H1 (cell line): Measurements from ENCODE around the gene EFHC1. TPM values are rescaled to one million over a fixed set of nuclear protein-coding genes. Genes with fewer than 3 reads are reported as not detected.

Experiments used
- CTCF ChIA-PET: fragments of 300-600 bp; sonication (Branson Sonifier 250); formaldehyde crosslinking; loops from one replicate; lab custom pipeline; 2021; ENCODE audit not compliant: partially characterized antibody; lab: Charles Lee
- POLR2A ChIA-PET: fragments of 300-600 bp; sonication (Branson Sonifier 250); formaldehyde crosslinking; loops from one replicate; lab custom pipeline; 2021; ENCODE audit warnings: inconsistent platforms; ENCODE audit not compliant: partially characterized antibody; lab: Charles Lee
- DNase-seq, 2 experiments: peaks; one replicate each; pipeline versions ENCODE4 v3.0.0 to v3.0.0-alpha.2; 2010 to 2022; ENCODE audit warnings: low spot score in 2 of 2, low read depth in 1 of 2, mixed read lengths in 1 of 2
- FAIRE-seq: peaks from 2 replicates; lab custom pipeline; 2011; peaks lifted over from hg19 to GRCh38; lab: Jason Lieb, UNC
- H2AFZ ChIP-seq: 2 replicates; pipeline ENCODE4 v1.8.1; 2012; ENCODE audit warnings: low read length, inconsistent platforms
- H2AK5ac ChIP-seq: 2 replicates; pipeline ENCODE4 v1.6.1; 2013; ENCODE audit warnings: low read depth, low read length
- H2BK120ac ChIP-seq: replicated peaks from 2 replicates; pipeline ENCODE3; 2013; ENCODE audit warnings: low read depth, low read length, inconsistent platforms
- H2BK12ac ChIP-seq: 2 replicates; pipeline ENCODE4 v1.6.1; 2013; ENCODE audit warnings: low read depth, low read length
- H2BK15ac ChIP-seq: 2 replicates; pipeline ENCODE4 v1.6.1; 2013; ENCODE audit warnings: low read length
- H2BK20ac ChIP-seq: 2 replicates; pipeline ENCODE4 v1.6.1; 2013; ENCODE audit warnings: low read length
- H2BK5ac ChIP-seq: 2 replicates; pipeline ENCODE4 v1.6.1; 2013; ENCODE audit warnings: low read depth, low read length
- H3K14ac ChIP-seq: 2 replicates; pipeline ENCODE4 v1.6.1; 2013; ENCODE audit warnings: inconsistent platforms; ENCODE audit not compliant: insufficient read length
- H3K18ac ChIP-seq: 2 replicates; pipeline ENCODE4 v1.6.1; 2013; ENCODE audit warnings: low read length; ENCODE audit errors: extremely low read depth
- H3K23ac ChIP-seq: 2 replicates; pipeline ENCODE4 v1.6.1; 2013; ENCODE audit warnings: inconsistent platforms; ENCODE audit not compliant: insufficient read length
- H3K23me2 ChIP-seq: 2 replicates; pipeline ENCODE4 v1.6.1; 2013; ENCODE audit warnings: low read depth, low read length
- H3K27ac ChIP-seq: 2 replicates; pipeline ENCODE4 v1.6.1; 2011; ENCODE audit warnings: low read depth, low read length, inconsistent platforms
- H3K27me3 ChIP-seq, 4 experiments: replicated peaks in 1 of 4; 1 replicate in 1 of 4; 2 replicates in 3 of 4; pipeline versions ENCODE4 v1.6.1 to v1.8.1; 2011 to 2013; ENCODE audit warnings: low read length in 3 of 4, mild to moderate bottlenecking in 3 of 4, inconsistent platforms in 2 of 4, mixed read lengths in 2 of 4, moderate library complexity in 1 of 4; ENCODE audit not compliant: control insufficient read depth in 3 of 4, insufficient read depth in 3 of 4; ENCODE audit errors: extremely low read depth in 1 of 4
- H3K36me3 ChIP-seq, 4 experiments: 2 replicates each; pipeline versions ENCODE4 v1.6.1 to v1.8.1; 2011 to 2013; ENCODE audit warnings: mild to moderate bottlenecking in 4 of 4, low read length in 3 of 4, moderate library complexity in 2 of 4, control low read depth in 1 of 4, inconsistent platforms in 1 of 4; ENCODE audit not compliant: insufficient read depth in 4 of 4, control insufficient read depth in 2 of 4
- H3K4ac ChIP-seq: replicated peaks from 2 replicates; pipeline ENCODE3; 2013; ENCODE audit warnings: low read length, low read depth, mixed read lengths, inconsistent platforms; ENCODE audit not compliant: insufficient read length
- H3K4me1 ChIP-seq, 4 experiments: replicated peaks in 1 of 4; 1 replicate in 1 of 4; 2 replicates in 3 of 4; pipeline versions ENCODE4 v1.6.1 to v1.8.1; 2011 to 2013; ENCODE audit warnings: low read length in 3 of 4, inconsistent platforms in 2 of 4, mixed read lengths in 1 of 4; ENCODE audit not compliant: insufficient read depth in 4 of 4, control insufficient read depth in 3 of 4
- H3K4me2 ChIP-seq, 2 experiments: 2 replicates each; pipeline versions ENCODE4 v1.6.1 to v1.8.1; 2011 to 2013; ENCODE audit warnings: low read depth in 2 of 2, low read length in 2 of 2, control low read depth in 1 of 2, inconsistent platforms in 1 of 2, mild to moderate bottlenecking in 1 of 2; ENCODE audit not compliant: insufficient read depth in 1 of 2
- H3K4me3 ChIP-seq, 4 experiments: fragments of 200-600, 300-600 bp in 1 of 4; sonication (generic), shearing (Covaris generic), sonication (Bioruptor Twin) in 1 of 4; 2 replicates each; pipeline versions ENCODE4 v1.5.1 to v1.8.1; 2011 to 2016; ENCODE audit warnings: low read length in 4 of 4, low read depth in 3 of 4, control low read depth in 2 of 4, inconsistent platforms in 2 of 4, mild to moderate bottlenecking in 2 of 4, mixed read lengths in 1 of 4, moderate library complexity in 1 of 4; ENCODE audit not compliant: insufficient read depth in 2 of 4; ENCODE audit errors: extremely low read depth in 1 of 4
- H3K56ac ChIP-seq: replicated peaks from 2 replicates; pipeline ENCODE3; 2013; ENCODE audit warnings: low read depth, mild to moderate bottlenecking, mixed read lengths, low read length, inconsistent platforms; ENCODE audit not compliant: insufficient read length
- H3K79me1 ChIP-seq: 2 replicates; pipeline ENCODE4 v1.6.1; 2013; ENCODE audit warnings: low read depth, low read length, control low read depth
- H3K79me2 ChIP-seq, 2 experiments: 2 replicates each; pipeline versions ENCODE4 v1.6.1 to v1.8.1; 2012 to 2013; ENCODE audit warnings: low read length in 2 of 2, mild to moderate bottlenecking in 2 of 2, inconsistent platforms in 1 of 2; ENCODE audit not compliant: insufficient read depth in 2 of 2, control insufficient read depth in 1 of 2
- H3K9ac ChIP-seq, 4 experiments: replicated peaks in 1 of 4; 1 replicate in 1 of 4; 2 replicates in 3 of 4; pipeline versions ENCODE4 v1.6.1 to v1.8.1; 2011 to 2013; ENCODE audit warnings: low read depth in 3 of 4, low read length in 3 of 4, control low read depth in 2 of 4, mild to moderate bottlenecking in 2 of 4, moderate library complexity in 2 of 4, inconsistent platforms in 1 of 4; ENCODE audit errors: extremely low read depth in 1 of 4
- H3K9me3 ChIP-seq, 2 experiments: 2 replicates each; pipeline versions ENCODE4 v1.6.1 to v1.8.1; 2012 to 2013; ENCODE audit warnings: mild to moderate bottlenecking in 2 of 2, moderate library complexity in 2 of 2, control low read depth in 1 of 2, inconsistent platforms in 1 of 2, low read depth in 1 of 2, low read length in 1 of 2, mixed read lengths in 1 of 2; ENCODE audit not compliant: insufficient read depth in 2 of 2
- H4K20me1 ChIP-seq, 2 experiments: replicated peaks in 1 of 2; 2 replicates each; pipeline versions ENCODE3 to v1.8.1; 2011 to 2013; ENCODE audit warnings: inconsistent platforms in 2 of 2, low read length in 2 of 2, mild to moderate bottlenecking in 1 of 2; ENCODE audit not compliant: insufficient read depth in 2 of 2, control insufficient read depth in 1 of 2
- H4K5ac ChIP-seq: 2 replicates; pipeline ENCODE4 v1.6.1; 2013; ENCODE audit warnings: low read length, low read depth, mixed read lengths, inconsistent platforms; ENCODE audit not compliant: insufficient read length
- H4K8ac ChIP-seq: 2 replicates; pipeline ENCODE4 v1.8.0; 2013; ENCODE audit warnings: mild to moderate bottlenecking, moderate library complexity, low read length, inconsistent platforms; ENCODE audit not compliant: insufficient read depth; ENCODE audit errors: extremely low read depth
- H4K91ac ChIP-seq: replicated peaks from 2 replicates; pipeline ENCODE3; 2013; ENCODE audit warnings: low read length, mixed read lengths, inconsistent platforms; ENCODE audit not compliant: insufficient read length
- ASH2L ChIP-seq: fragments of 200-600, 300-600 bp; sonication (generic); IDR thresholded peaks from one replicate; pipeline ENCODE4 v1.7.1; 2017; ENCODE audit warnings: low read length
- CEBPB ChIP-seq: IDR thresholded peaks from 2 replicates; pipeline ENCODE4 v1.6.1; 2012; ENCODE audit warnings: low read depth, low read length
- CHD2 ChIP-seq: IDR thresholded peaks from 2 replicates; pipeline ENCODE4 v1.6.1; 2012; ENCODE audit warnings: low read length, improper control_type of control experiment
- GABPA ChIP-seq: IDR thresholded peaks from 2 replicates; pipeline ENCODE4 v1.6.1; 2011; ENCODE audit warnings: mild to moderate bottlenecking, low read length, moderate library complexity, borderline replicate concordance; ENCODE audit not compliant: insufficient read depth
- JUN ChIP-seq: IDR thresholded peaks from 2 replicates; pipeline ENCODE4 v1.6.1; 2011; ENCODE audit warnings: low read depth, mild to moderate bottlenecking, improper control_type of control experiment, low read length
- KDM4A ChIP-seq: IDR thresholded peaks from one replicate; pipeline ENCODE4 v1.7.1; 2012; ENCODE audit warnings: low read depth, mild to moderate bottlenecking, moderate library complexity, low read length, inconsistent platforms; ENCODE audit not compliant: severe bottlenecking
- MAFK ChIP-seq: IDR thresholded peaks from 2 replicates; pipeline ENCODE4 v1.6.1; 2012; ENCODE audit warnings: low read depth, mild to moderate bottlenecking, improper control_type of control experiment, low read length
- POLR2A ChIP-seq, 2 experiments: IDR thresholded peaks; 1 replicate in 1 of 2; 2 replicates in 1 of 2; pipeline ENCODE4 v1.6.1; 2011; ENCODE audit warnings: low read depth in 2 of 2, low read length in 2 of 2, mild to moderate bottlenecking in 2 of 2; ENCODE audit errors: control extremely low read depth in 1 of 2
- RNF2 ChIP-seq: fragments of 200-900, 300-1000 bp; sonication (generic); IDR thresholded peaks from 2 replicates; pipeline ENCODE4 v1.7.1; 2016; ENCODE audit warnings: borderline replicate concordance, low read depth, mild to moderate bottlenecking, antibody characterized with exemption, low read length; ENCODE audit not compliant: poor library complexity, severe bottlenecking; ENCODE audit errors: missing control alignments
- RXRA ChIP-seq: IDR thresholded peaks from 2 replicates; pipeline ENCODE4 v1.6.1; 2011; ENCODE audit warnings: low read depth, mild to moderate bottlenecking, low read length, moderate library complexity; ENCODE audit not compliant: insufficient read depth
- SAP30 ChIP-seq: fragments of 300-600 bp; sonication (generic); IDR thresholded peaks from 2 replicates; pipeline ENCODE4 v1.7.1; 2012; ENCODE audit warnings: low read length, moderate library complexity, mild to moderate bottlenecking, inconsistent platforms; ENCODE audit not compliant: insufficient read depth, insufficient replicate concordance
- SP4 ChIP-seq: IDR thresholded peaks from 2 replicates; pipeline ENCODE4 v1.6.1; 2012; ENCODE audit warnings: low read length, inconsistent platforms
- TEAD4 ChIP-seq: IDR thresholded peaks from 2 replicates; pipeline ENCODE4 v1.6.1; 2012; ENCODE audit warnings: low read depth, low read length, inconsistent platforms, mixed read lengths
- ZNF274 ChIP-seq: IDR thresholded peaks from 2 replicates; pipeline ENCODE4 v1.7.0; 2012; ENCODE audit warnings: low read length, borderline replicate concordance; ENCODE audit errors: extremely low read depth
- WGBS, 2 experiments: shearing (Covaris generic) in 1 of 2; methylation state at CpG; one replicate each; pipeline versions ENCODE4 v1.1.6 to v1.1.7; 2013 to 2015; ENCODE audit warnings: low lambda C conversion rate in 2 of 2, mixed read lengths in 2 of 2, inconsistent platforms in 1 of 2, low coverage in 1 of 2, missing lambda C conversion rate in 1 of 2; ENCODE audit not compliant: insufficient replicate concordance in 2 of 2, insufficient coverage in 1 of 2, insufficient read length in 1 of 2; ENCODE audit errors: extremely low coverage in 1 of 2, missing lambda C conversion rate in 1 of 2; 5-methylcytosine and 5-hydroxymethylcytosine counted together
- polyA plus RNA-seq, 7 experiments: library from polyadenylated mRNA; depleted of rRNA in 3 of 7; stranded (reverse) in 5 of 7; unstranded in 2 of 7; fragments of >200 nt in 5 of 7; fragments of 200-250 nt in 2 of 7; gene quantifications; 1 replicate in 5 of 7; 2 replicates in 1 of 7; 4 replicates in 1 of 7; pipeline versions ENCODE4 v1.2.1 to v1.2.3, GENCODE V29; 2011 to 2013; ENCODE audit warnings: missing spikeins in 2 of 7, mixed read lengths in 2 of 7
- total RNA-seq: library from RNA; stranded (reverse); fragmentation: NEBNext Ultra II Directional; extraction: Animal tissue kit (Norgen Biotek cat#: 25700); gene quantifications from 2 replicates; pipeline ENCODE4 v1.2.1, GENCODE V29; 2021

EFHC1 gene
- total and polyA plus RNA-seq, 2 of the 8 experiments (the other 6 are each of a cell fraction or from before 2014, with no cell fraction given): 10.5 to 16.4 TPM

DNA sequence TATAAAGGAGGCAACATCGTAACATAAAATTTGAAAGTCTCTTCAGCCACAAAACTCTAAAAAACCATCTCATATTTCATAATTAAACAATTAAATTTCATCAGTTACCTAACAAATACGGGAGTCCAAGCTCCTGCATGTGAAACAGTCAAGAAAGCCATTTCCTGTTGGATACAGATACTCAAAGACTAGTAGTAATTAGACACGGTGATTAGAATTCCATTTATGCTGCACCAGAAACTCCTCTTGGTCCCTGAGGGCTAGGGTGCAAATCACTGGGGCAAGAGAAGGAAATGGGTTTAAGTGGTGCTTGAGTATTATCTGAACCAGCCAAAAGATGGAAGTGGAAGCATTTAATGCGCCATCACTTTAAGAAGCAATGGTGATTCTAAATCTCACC is 129.3 kb downstream of the EFHC1 start:
- peaks cover 0 to 53% of the 10 kb centered on the region in 2 experiments; a peak in 2 of 4 replicates for H3K79me2 ChIP-seq
- DNase-seq (no peak), FAIRE-seq (no peak)
- H2BK20ac ChIP-seq: no peak overlapping the region
- H4K20me1 ChIP-seq: peaks cover 0 to 1% of the 10 kb centered on the region in 2 experiments
- H3K23me2 ChIP-seq: no peaks in the 10 kb centered on the region; the same call in 1 of the 2 replicates
- no peak overlapping the region for H2BK120ac ChIP-seq
- ChIA-PET CTCF (interaction anchor here (0.8 to 4.2 kb wide), 6 partner anchors 11 to 102 kb away, joined by 3 to 49 read pairs (median 8); no protein-coding TSS in a partner anchor), POLR2A (interaction anchor here (1.3 to 1.4 kb wide), 2 partner anchors 10 to 128 kb away, joined by 3 to 4 read pairs; no protein-coding TSS in a partner anchor)
- H3K56ac ChIP-seq: no peak overlapping the region
- peaks cover 14% of the 10 kb centered on the region for H3K79me1 ChIP-seq
- WGBS, 2 experiments: 90% methylated on average over 4 of the region's 4 CpGs; no CpG with 5 or more reads in 1 of the 2 experiments
- no peak overlapping the region for H3K14ac ChIP-seq
- no peak overlapping the region for H2AK5ac ChIP-seq
- H3K4me2 ChIP-seq: no peak overlapping the region
- H2BK15ac ChIP-seq: no peak overlapping the region
- H2BK5ac ChIP-seq: no peak overlapping the region
- peaks cover 11 to 17% (median 12%) of the 10 kb centered on the region in 4 experiments for H3K4me1 ChIP-seq
- H3K27ac ChIP-seq: no peak overlapping the region
- no peaks in the 10 kb centered on the region for H3K27me3 ChIP-seq
- no peak overlapping the region for H3K4ac ChIP-seq
- no peak overlapping the region for H4K5ac ChIP-seq
- no peaks in the 10 kb centered on the region; a peak in 1 of 8 replicates for H3K36me3 ChIP-seq
- no peak overlapping the region for H3K4me3 ChIP-seq
- no peaks in the 10 kb centered on the region for H3K9me3 ChIP-seq
- H4K91ac ChIP-seq: no peak overlapping the region
- H3K9ac ChIP-seq: no peak overlapping the region
- no peak overlapping the region for H3K23ac ChIP-seq
- no peak overlapping the region for H3K18ac ChIP-seq
- TF ChIP-seq GABPA (no peak), SAP30 (no peak), CEBPB (no peak), RXRA (no peak), KDM4A (no peak), JUN (no peak), ZNF274 (no peak), RNF2 (no peak), SP4 (no peak), MAFK (no peak), ASH2L (no peak), CHD2 (no peak), POLR2A (IDR thresholded peaks at IDR 0.05; ENCODE audit: control extremely low read depth in 1 of 2, low read depth in 2 of 2, low read length in 2 of 2) (no peak), TEAD4 (no peak)
- H2AFZ ChIP-seq: no peak overlapping the region
- no peak overlapping the region for H2BK12ac ChIP-seq
- H4K8ac ChIP-seq: no peak overlapping the region
